IPS DF 4.7 (cell line): ENCODE results near the gene NFATC1.

Source experiments
- DNase-seq: peaks from one replicate; pipeline ENCODE4 v3.0.0-alpha.2; 2013; ENCODE audit warnings: low spot score; ENCODE audit errors: extremely low read depth

Gene NFATC1

DNA sequence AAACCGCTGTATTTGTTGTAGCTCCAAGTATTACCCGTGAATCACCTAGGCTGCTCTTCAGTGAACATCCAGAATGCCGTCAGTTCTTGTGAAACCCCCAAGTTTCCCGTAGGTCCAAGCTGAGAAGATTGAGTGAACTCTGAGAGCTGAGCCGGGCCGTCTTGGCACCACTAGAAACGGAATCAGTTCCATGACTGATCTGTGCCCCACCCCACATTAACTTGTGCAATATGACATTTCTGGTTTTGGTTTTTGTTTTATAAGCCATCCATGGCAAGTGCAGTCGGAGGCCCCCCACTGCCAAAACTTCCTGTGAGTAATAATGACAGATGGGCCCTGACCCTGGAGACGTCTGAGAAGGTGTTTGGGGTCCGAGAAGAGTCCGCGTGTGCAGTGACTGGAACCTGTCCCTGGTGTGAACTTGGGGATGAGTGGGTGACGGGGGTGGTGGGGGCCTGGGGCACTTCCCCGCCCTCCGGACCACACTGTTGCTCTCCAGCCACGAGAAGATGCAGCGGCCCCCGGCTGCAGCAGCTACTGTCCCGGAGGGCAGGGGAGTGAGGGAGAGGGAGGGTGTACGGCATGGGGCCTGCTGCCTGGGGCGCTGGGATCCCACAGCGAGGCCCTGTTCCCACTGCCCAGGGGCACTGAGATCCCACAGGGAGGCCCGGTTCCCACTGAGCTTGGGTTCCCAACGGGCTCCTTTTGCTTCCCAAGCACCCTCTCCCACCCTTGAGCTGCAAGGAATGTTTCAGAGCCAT, 26.5 kb downstream of the NFATC1 start:
- DNase-seq: no peak

- DNase-seq: no peak
Measured at GRCh38 chr18:79422783-79423165, 27.0 kb downstream of the NFATC1 start.

GRCh38 chr18:79423211-79424007, 27.7 kb downstream of the NFATC1 start:
- DNase-seq: no peak

- DNase-seq: no peak
Measured at GRCh38 chr18:79424008-79424565, 28.4 kb downstream of the NFATC1 start.

GRCh38 chr18:79424880-79425568, 29.3 kb downstream of the NFATC1 start:
- no peak for DNase-seq

GRCh38 chr18:79425569-79425886, 29.8 kb downstream of the NFATC1 start:
- no peak for DNase-seq

DNA sequence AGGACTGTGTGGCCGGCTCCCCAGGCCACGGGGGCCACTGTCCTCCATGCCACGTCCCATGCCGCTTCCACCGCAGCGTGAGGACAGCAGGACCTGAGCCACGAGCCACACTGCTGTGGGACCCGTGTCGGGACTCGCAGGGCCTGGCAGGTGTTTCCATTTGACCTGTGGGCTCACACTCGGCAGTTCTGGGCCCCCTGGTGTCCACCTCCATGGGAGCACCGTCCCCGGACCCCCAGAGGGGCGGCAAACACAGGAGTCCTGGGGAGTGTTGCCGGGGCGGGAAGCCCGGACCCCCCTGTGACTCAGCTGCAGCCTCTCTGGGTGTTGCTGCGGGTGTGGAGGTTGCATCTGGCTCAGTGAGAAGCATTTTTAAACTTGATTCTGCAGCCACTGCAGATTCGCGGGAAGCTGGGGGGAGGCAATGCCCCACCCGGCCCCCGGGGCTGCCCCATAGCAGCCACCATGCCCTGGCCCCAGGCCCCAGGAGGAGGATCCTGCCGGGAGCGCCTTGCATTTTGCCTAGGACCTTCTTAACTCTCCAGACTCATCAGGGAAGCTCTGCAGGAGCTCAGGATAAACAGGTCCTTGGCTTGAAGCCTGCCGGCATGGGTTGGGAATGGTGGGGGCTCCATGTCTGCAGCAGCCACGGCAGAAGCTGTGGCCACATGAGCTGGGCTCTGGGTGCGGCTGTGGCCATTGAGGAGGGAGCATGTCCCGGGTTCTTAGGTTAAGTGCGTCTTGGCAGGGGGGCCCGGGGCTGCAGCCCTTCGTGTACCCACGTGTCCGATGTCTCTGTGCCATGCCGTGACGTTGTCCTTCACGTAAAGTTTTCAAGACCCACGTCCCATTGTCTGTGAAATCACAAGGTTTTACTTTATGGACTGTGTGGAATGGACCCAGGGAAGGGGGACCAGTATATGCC, 30.9 kb downstream of the NFATC1 start:
- no peak for DNase-seq

GRCh38 chr18:79427368-79428225, 31.9 kb downstream of the NFATC1 start:
- no peak for DNase-seq

DNA sequence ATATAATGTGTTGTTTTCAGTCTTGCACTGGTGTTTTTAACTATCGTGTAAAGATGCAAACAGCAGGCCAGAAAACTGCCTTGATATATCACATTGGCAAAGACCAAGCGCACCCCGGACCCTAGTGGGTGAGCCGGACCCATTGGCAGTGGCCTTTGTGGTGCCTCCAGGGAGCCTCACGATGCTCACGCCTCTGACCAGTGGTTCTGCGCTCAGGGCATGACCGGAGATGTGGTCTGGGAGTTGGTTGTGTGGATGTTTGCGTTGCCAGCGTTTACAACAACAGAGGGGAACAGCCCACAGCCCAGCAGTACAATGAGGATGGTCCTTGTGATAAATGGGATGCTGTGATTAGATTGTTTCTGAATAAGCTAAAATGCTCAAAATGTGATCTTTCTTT, 32.6 kb downstream of the NFATC1 start:
- DNase-seq: no peak

DNA sequence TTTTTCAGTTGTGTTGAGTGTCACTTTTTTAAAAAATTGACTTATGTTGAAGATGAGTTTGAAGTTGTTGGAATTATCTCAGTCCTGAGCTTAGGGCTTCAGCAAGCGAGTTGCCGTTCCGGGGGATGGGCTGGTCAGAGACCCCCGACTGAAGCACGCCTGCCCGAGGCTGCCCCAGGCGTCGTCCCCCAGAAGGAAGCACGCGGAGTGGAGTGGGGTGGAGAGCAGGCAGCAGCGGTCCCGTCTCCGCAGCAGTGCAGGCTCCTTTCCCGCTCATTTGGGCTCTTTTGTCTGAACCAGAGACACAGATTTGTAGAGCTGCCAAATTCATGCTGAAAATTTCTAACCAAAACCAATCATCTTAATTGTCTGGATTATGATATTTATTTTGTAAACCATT, 33.7 kb downstream of the NFATC1 start:
- DNase-seq: no peak

DNA sequence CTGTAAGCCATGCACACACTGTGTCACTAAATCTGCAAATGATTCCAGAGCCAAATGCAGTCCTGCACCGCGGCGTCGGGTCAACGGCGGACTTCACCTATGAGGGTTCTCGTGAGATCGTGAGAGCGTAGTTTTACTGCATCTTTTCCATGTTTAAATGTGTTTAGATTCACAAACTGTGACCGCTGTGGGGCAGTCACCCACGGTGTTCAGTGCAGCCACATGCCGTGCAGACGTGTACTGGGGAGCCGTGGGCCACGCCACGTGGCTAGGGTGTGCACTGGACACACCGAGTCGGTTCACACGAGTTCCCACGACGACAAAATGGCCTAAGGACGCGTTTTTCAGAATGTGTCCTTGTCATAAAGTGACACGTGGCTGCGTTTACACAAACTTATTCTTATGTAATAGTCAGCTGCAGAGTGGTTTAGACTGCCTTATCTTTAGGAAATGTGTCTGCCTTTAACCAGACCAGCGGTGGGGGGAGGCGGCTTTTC, 34.1 kb downstream of the NFATC1 start:
- no peak for DNase-seq

DNA sequence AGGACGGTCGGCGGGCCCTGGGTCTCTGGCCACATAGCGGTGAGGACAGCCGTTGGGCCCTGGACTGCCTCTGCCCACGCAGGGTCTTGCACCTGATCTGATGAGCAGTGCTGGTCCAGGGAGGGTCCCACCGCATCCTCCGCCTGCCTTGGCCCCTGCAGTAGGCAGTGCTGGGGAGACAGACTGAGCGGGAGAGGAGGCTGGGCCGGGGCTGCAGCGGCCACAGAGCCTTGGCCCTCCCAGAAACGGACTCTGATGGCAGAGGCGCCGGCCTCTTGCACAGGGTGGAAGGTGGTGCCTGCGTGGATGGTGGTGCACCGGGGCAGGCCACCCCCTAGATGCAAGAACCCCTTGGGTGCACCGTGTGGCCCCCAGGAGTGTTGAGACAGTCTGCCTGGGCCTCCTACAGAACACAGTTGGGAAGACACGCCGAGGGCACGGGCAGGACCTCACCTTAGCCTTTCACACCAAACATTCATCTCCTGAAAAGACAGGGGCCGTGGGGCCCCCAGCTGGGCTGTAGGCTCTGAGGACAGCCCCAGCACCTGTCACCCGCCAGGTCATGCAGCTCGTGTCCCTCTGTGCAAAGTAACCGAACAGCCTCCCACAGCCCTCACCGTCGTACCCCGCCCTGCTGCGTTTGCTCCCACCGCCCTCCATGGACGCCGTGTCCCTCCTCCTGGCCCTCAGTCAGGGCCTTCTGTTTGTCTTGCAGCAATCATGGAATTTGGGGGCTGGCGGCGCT, 36.8 kb downstream of the NFATC1 start:
- no peak for DNase-seq

GRCh38 chr18:79433431-79433830, 37.7 kb downstream of the NFATC1 start:
- DNase-seq: no peak

DNA sequence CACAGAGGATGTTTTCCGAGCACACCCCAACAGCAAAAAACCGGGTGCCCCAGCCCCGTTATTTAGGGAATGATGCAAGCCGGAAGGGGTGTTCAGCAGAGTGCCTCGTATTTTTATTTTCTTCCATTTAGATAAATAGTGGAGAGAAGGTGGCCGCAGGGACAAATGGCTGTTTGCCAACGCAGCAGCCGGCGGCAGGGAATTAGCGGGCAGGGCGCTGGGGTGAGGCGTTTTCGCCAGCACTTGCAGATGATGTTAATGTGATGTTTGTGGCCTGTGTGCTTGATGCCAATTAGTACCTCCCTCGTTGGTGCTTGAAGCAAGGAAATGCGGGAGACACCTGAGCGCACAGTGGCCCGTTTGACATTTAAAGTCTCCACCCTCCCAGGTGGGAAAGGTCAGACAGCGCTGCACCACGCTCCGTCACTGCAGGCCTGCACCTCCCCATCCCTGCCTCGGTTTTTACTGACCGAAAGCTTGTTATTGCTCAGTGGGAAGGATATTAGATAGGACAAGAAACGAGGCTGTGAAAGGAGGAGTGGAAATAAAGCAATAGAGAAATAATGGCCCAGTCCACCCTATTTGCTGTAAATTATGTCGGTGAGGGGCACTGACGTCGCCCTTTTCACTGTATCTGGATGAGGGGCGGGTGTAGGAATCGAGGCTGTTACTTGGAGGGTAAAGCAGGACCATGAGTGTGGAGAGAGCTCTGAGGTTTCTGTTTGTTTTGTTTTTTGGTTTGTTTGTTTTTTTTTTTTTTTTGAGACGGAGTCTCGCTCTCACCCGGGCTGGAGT, 39.1 kb downstream of the NFATC1 start:
- DNase-seq: no peak

DNA sequence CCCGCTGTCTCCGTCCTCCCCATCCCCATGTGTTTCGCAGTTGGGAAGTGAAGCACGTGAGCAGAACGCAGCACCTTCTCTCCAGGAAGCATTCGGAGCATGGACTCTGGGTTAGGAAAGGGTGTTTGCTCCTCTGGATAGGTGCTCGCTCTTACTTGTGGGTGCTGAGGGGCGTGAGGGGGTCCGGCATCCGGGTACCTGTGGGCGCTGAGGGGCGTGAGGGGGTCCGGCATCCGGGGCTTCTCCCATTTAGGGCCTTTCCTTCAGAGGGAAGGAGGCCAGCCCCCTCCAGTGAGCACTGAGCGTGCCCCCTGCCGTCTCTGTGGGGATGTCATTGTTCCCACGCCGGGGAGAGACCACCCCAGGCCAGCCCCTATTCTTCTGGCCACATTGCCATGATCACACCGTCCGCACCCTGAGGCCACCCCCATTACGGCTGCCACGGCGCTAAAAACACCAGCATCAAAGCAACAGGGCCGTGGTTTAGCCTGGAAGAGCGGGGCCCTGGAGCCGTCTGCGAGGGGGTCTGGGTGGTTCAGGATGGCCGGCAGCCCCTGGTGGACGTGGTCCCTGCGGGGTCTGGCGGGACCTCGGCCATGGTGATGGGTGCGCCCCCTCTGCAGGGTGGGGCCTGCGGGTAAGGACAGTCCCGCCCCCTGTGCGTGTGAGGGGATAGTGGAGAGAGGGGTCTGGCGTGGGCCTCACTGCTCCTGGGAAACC, 41.0 kb downstream of the NFATC1 start:
- DNase-seq: no peak

DNA sequence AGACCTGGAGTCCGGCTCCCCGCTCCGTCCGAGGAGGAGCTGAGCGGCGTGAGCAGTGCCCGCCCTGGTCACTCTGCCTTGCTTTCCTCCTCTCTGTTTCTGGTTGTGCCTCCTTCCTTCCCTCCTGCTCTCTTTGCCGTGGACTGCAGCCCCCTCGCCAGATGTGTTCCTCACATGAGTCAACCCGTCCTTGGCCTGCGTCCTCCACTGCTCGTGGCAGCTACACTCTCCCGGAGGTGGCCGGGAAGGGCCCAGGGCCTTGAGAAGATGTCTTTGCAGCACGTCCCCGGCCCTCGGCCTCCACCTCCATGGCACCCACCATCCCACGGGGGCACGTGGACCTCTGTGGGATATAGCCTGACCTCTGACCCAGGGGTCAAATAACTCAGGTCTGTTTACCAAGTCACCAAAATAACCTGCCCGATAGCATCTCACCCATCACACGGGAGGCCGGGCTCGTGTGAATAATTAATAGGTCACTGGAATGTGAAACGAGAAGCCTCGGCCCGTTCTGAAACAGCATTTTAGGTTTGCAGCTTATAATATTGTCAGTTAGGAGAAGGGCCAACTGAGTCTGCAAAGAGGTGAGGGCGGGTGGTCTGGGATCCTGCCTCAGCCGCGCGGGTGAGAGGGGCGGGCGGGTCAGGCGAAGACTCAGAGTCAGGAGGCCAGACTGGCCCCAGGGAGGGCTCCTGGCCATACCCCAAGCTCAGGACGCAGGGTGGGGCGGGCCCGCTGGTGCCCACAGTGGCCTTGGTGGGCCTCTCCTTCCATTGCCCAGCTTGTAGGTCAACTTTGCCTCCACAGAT, 42.6 kb downstream of the NFATC1 start:
- no peak for DNase-seq
